Pancreas (tissue), 10 donors: ENCODE data around the gene MROH2A. TPM values are rescaled to one million over a fixed set of nuclear protein-coding genes. Genes with fewer than 3 reads are reported as not detected.

Experiments
- ATAC-seq, 4 donors: fragments of 200-7000 bp; cut with Tn5 transposase; one replicate each; pipeline versions ENCODE4 v1.8.0 to v1.9.1; 2020; ENCODE audit warnings: mild to moderate bottlenecking in 4 of 4, moderate library complexity in 4 of 4
- DNase-seq, 6 donors: peaks; one replicate each; pipeline ENCODE4 v3.0.0-alpha.2; 2020
- FAIRE-seq: peaks from 2 replicates; lab custom pipeline; 2012; peaks lifted over from hg19 to GRCh38; lab: Jason Lieb, UNC
- H3K27ac ChIP-seq, 4 donors: fragments of 200-600 bp; sonication (generic); 1 replicate in 3 of 4; 2 replicates in 1 of 4; pipeline versions ENCODE4 v1.5.0 to v1.8.0; 2020
- H3K27me3 ChIP-seq, 4 donors: fragments of 200-600 bp; one replicate each; pipeline ENCODE4 v1.8.0; 2021
- H3K36me3 ChIP-seq, 3 donors: fragments of 200-600 bp; sonication (generic) in 1 of 3; one replicate each; pipeline versions ENCODE4 v1.5.0 to v1.8.0; 2020 to 2021
- H3K4me1 ChIP-seq, 3 donors: fragments of 200-600 bp; one replicate each; pipeline ENCODE4 v1.8.0; 2021
- H3K4me3 ChIP-seq, 4 donors: fragments of 200-600 bp; sonication (generic) in 2 of 4; one replicate each; pipeline versions ENCODE4 v1.5.0 to v1.8.0; 2020 to 2021
- H3K9me3 ChIP-seq, 4 donors: fragments of 200-600 bp; one replicate each; pipeline ENCODE4 v1.8.0; 2021
- CTCF ChIP-seq, 4 donors: fragments of 200-600 bp; sonication (generic) in 3 of 4; IDR thresholded peaks; one replicate each; pipeline versions ENCODE4 v1.5.0 to v1.8.0; 2021; ENCODE audit warnings: antibody characterized with exemption in 4 of 4
- WGBS, 2 donors: extraction: QIAGEN DNeasy Blood & Tissue Kit; methylation state at CpG; one replicate each; pipeline ENCODE4 v1.1.7; 2013; 5-methylcytosine and 5-hydroxymethylcytosine counted together
- intact Hi-C, 3 donors: fragments of 100-400 bp; cut with DNase I; formaldehyde crosslinking; loops; one replicate each; pipeline versions ENCODE4 v1.11.1 to v1.14.2; 2022
- polyA plus RNA-seq, 2 donors: library from polyadenylated mRNA; stranded (reverse); fragments of 200-250 nt; gene quantifications; one replicate each; pipeline ENCODE4 v1.2.3, GENCODE V29; 2013
- total RNA-seq, 6 donors: library from RNA; stranded (reverse); fragmentation: NEBNext Ultra II Directional in 4 of 6; extraction: Animal tissue kit (Norgen Biotek cat#: 25700) in 4 of 6; gene quantifications; one replicate each; pipeline versions ENCODE4 v1.2.1 to v1.2.4, GENCODE V29; 2021 to 2023
- donor health status: healthy with polysubstance abuse.
- donor health status: DM: no; HTN: no; CAD: no; lungs with moderate emphysema.
- donor health status: DM: no; HTN: no; CAD: no.
- donor health status: control.
- donor health status: control.
- donor health status: Bipolar disorder and iron deficiency.
- donor health status: DM: yes; HTN: yes; CAD: no.
- donor health status: DM: no; HTN: no; CAD: no.
- donor health status: DM: no; HTN: no; CAD: no.
- donor health status: DM: yes; HTN: yes; CAD: no.

The MROH2A gene
- total and polyA plus RNA-seq, 8 donors: not detected

- Histone ChIP-seq H3K4me3 (no peak overlapping the region), H3K4me1 (no peaks in the 10 kb centered on the region), H3K9me3 (no peaks in the 10 kb centered on the region), H3K27ac (no peak overlapping the region), H3K36me3 (no peaks in the 10 kb centered on the region), H3K27me3 (no peaks in the 10 kb centered on the region)
- no peak for FAIRE-seq
- intact Hi-C loops: no loop called here
- DNase-seq: peak in 1 of 6 donors; percentile 6
- ATAC-seq: no peak
- 50 to 68% methylated on average over 9 of the region's 9 CpGs for WGBS, 2 donors
- TF ChIP-seq CTCF (IDR thresholded peaks at IDR 0.05): no peak
Observed at GRCh38 chr2:233801357-233802131, 23.4 kb downstream of the MROH2A start.

GRCh38 chr2:233802132-233802815, 24.1 kb downstream of the MROH2A start:
- 58 to 60% methylated on average over 3 of the region's 3 CpGs for WGBS, 2 donors
- DNase-seq: peak in 1 of 6 donors; percentile 15
- no peak for FAIRE-seq
- no peak overlapping the region for H3K4me3 ChIP-seq
- H3K9me3 ChIP-seq: no peaks in the 10 kb centered on the region
- intact Hi-C loops: no loop called here
- H3K36me3 ChIP-seq: no peaks in the 10 kb centered on the region
- no peaks in the 10 kb centered on the region for H3K27me3 ChIP-seq
- no peaks in the 10 kb centered on the region for H3K4me1 ChIP-seq
- no peak overlapping the region for H3K27ac ChIP-seq
- no peak for TF ChIP-seq CTCF (IDR thresholded peaks at IDR 0.05)
- no peak for ATAC-seq

GRCh38 chr2:233803292-233803911, 25.3 kb downstream of the MROH2A start:
- no peak for ATAC-seq
- H3K27ac ChIP-seq: no peak overlapping the region
- TF ChIP-seq CTCF (IDR thresholded peaks at IDR 0.05): no peak
- H3K36me3 ChIP-seq: no peaks in the 10 kb centered on the region
- WGBS, 2 donors: 51 to 56% methylated on average over 2 of the region's 2 CpGs
- no peaks in the 10 kb centered on the region for H3K9me3 ChIP-seq
- H3K4me1 ChIP-seq: no peaks in the 10 kb centered on the region
- DNase-seq: peak in 1 of 6 donors; percentile 11
- no peaks in the 10 kb centered on the region for H3K27me3 ChIP-seq
- FAIRE-seq: no peak
- no peak overlapping the region for H3K4me3 ChIP-seq
- intact Hi-C loops: no loop called here

- WGBS, 2 donors: 52% methylated on average over 8 of the region's 8 CpGs
- no peak for TF ChIP-seq CTCF (IDR thresholded peaks at IDR 0.05)
- intact Hi-C loops: no loop called here
- FAIRE-seq (no peak), ATAC-seq (no peak), DNase-seq (peak in 2 of 6 donors; percentile 2 to 10)
- H3K36me3 ChIP-seq: no peaks in the 10 kb centered on the region
- no peaks in the 10 kb centered on the region for H3K27me3 ChIP-seq
- H3K4me3 ChIP-seq: no peak overlapping the region
- H3K4me1 ChIP-seq: no peaks in the 10 kb centered on the region
- no peak overlapping the region for H3K27ac ChIP-seq
- H3K9me3 ChIP-seq: no peaks in the 10 kb centered on the region
Observed at GRCh38 chr2:233803994-233804393, 25.9 kb downstream of the MROH2A start.
